Large intestine (tissue), 12 donors: ENCODE results near the gene KIF4A. TPM values are rescaled to one million over a fixed set of nuclear protein-coding genes. Genes with fewer than 3 reads are reported as not detected.
A peak's percentile ranks its signal among the peaks of the same experiment; 100 is the strongest.
"Not testable (repeated sequence)": the region's sequence is repeated elsewhere in the genome, so short reads cannot be mapped to it uniquely, and the experiment has no call there.

Experiments used
- DNase-seq, 2 donors: peaks; one replicate each; pipeline versions ENCODE4 v3.0.0 to v3.0.0-alpha.2; 2013
- H3K27ac ChIP-seq: one replicate; pipeline ENCODE4 v1.5.1; 2013; ENCODE audit warnings: low read length
- H3K27me3 ChIP-seq: 2 replicates; pipeline ENCODE4 v1.6.1; 2013; ENCODE audit warnings: low read length; ENCODE audit not compliant: control insufficient read depth, insufficient read depth
- H3K36me3 ChIP-seq: 2 replicates; pipeline ENCODE4 v1.6.1; 2013; ENCODE audit warnings: low read length; ENCODE audit not compliant: control insufficient read depth, insufficient read depth
- H3K4me1 ChIP-seq: one replicate; pipeline ENCODE4 v1.6.1; 2013; ENCODE audit warnings: low read length; ENCODE audit not compliant: control insufficient read depth, insufficient read depth
- H3K4me3 ChIP-seq: one replicate; pipeline ENCODE4 v1.5.1; 2013; ENCODE audit warnings: low read length
- H3K9me3 ChIP-seq: one replicate; pipeline ENCODE4 v1.6.1; 2013; ENCODE audit warnings: mild to moderate bottlenecking, low read depth, low read length, moderate library complexity; ENCODE audit not compliant: control insufficient read depth
- WGBS: methylation state at CpG from one replicate; pipeline ENCODE4 v1.1.5; 2013; ENCODE audit warnings: low lambda C conversion rate; ENCODE audit not compliant: insufficient coverage; 5-methylcytosine and 5-hydroxymethylcytosine counted together
- long read RNA-seq, 11 donors: transcript quantifications; one replicate each; lab custom pipeline, GENCODE V29; 2026
- polyA plus RNA-seq: library from polyadenylated mRNA; unstranded; fragments of 120-200 nt; gene quantifications from one replicate; pipeline ENCODE4 v1.2.1, GENCODE V29; 2013

The KIF4A gene
- polyA plus RNA-seq: 7.7 TPM
- long read RNA-seq, donor 1: 0 reads
- long read RNA-seq, donor 2: 0 reads
- long read RNA-seq, donor 3: 0 reads
- long read RNA-seq, donor 4: 0 reads
- long read RNA-seq, donor 5: 0 reads
- long read RNA-seq, donor 6, full-length matches to known transcripts: 1 of 1 reads
- long read RNA-seq, donor 6, partial matches to known transcripts: 0 of 1 reads
- long read RNA-seq, donor 6, other reads (novel, unspliced or antisense): 0 of 1 reads
- long read RNA-seq, donor 7: 0 reads
- long read RNA-seq, donor 8, full-length matches to known transcripts: 2 of 2 reads
- long read RNA-seq, donor 8, partial matches to known transcripts: 0 of 2 reads
- long read RNA-seq, donor 8, other reads (novel, unspliced or antisense): 0 of 2 reads
- long read RNA-seq, donor 9: 0 reads
- long read RNA-seq, donor 10, full-length matches to known transcripts: 1 of 1 reads
- long read RNA-seq, donor 10, partial matches to known transcripts: 0 of 1 reads
- long read RNA-seq, donor 10, other reads (novel, unspliced or antisense): 0 of 1 reads
- long read RNA-seq, donor 11, full-length matches to known transcripts: 1 of 1 reads
- long read RNA-seq, donor 11, partial matches to known transcripts: 0 of 1 reads
- long read RNA-seq, donor 11, other reads (novel, unspliced or antisense): 0 of 1 reads

- Histone ChIP-seq H3K4me1 (no peaks in the 10 kb centered on the region), H3K27me3 (no peaks in the 10 kb centered on the region), H3K9me3 (no peaks in the 10 kb centered on the region), H3K36me3 (peaks cover 15% of the 10 kb centered on the region), H3K4me3 (peak within 1 kb of the TSS; percentile 82), H3K27ac (peak within 1 kb of the TSS; percentile 45)
- DNase-seq: peak; percentile 86 to 88
- WGBS: no CpG with 5 or more reads among the region's 62 CpGs
These were observed at the start of gene KIF4A, which contains the start of gene PDZD11 for GRCh38 chrX:70289793-70290770. Gene KIF4A, plus strand, starts transcription at chrX:70290104. Its CDS starts 355 bp downstream, at chrX:70290459. Gene PDZD11, minus strand, starts transcription at chrX:70289927. Its CDS starts 586 bp downstream, at chrX:70289341.

GRCh38 chrX:70240751-70241150 is 49.2 kb upstream of the KIF4A start:
- Histone ChIP-seq H3K27ac (no peak overlapping the region), H3K4me1 (no peaks in the 10 kb centered on the region), H3K36me3 (no peaks in the 10 kb centered on the region), H3K9me3 (no peaks in the 10 kb centered on the region), H3K4me3 (no peak overlapping the region), H3K27me3 (no peaks in the 10 kb centered on the region)
- no peak for DNase-seq
- whole genome bisulfite sequencing: no CpG with 5 or more reads among the region's 1 CpG

- Histone ChIP-seq H3K27ac (no peak overlapping the region), H3K9me3 (no peaks in the 10 kb centered on the region), H3K4me1 (no peaks in the 10 kb centered on the region), H3K36me3 (no peaks in the 10 kb centered on the region), H3K27me3 (no peaks in the 10 kb centered on the region), H3K4me3 (no peak overlapping the region)
- 80% methylated on average over 1 of the region's 2 CpGs for WGBS
- no peak for DNase-seq
These were observed 48.4 kb upstream of the KIF4A start for GRCh38 chrX:70241501-70241900.

- H3K4me1 ChIP-seq, DNase-seq, H3K27me3 ChIP-seq, H3K27ac ChIP-seq, H3K4me3 ChIP-seq, H3K9me3 ChIP-seq, H3K36me3 ChIP-seq: not testable (repeated sequence)
- WGBS: no CpG with 5 or more reads among the region's 5 CpGs
These were observed 46.3 kb upstream of the KIF4A start for GRCh38 chrX:70243601-70244000.

- WGBS: 100% methylated on average over 1 of the region's 6 CpGs
- Histone ChIP-seq H3K36me3 (no peaks in the 10 kb centered on the region), H3K9me3 (no peaks in the 10 kb centered on the region), H3K27ac (no peak overlapping the region), H3K4me1 (no peaks in the 10 kb centered on the region), H3K27me3 (no peaks in the 10 kb centered on the region), H3K4me3 (no peak overlapping the region)
- no peak for DNase-seq
These were observed 45.0 kb upstream of the KIF4A start for GRCh38 chrX:70244881-70245280.

- no peak overlapping the region for H3K27ac ChIP-seq
- no peaks in the 10 kb centered on the region for H3K4me1 ChIP-seq
- no peaks in the 10 kb centered on the region for H3K9me3 ChIP-seq
- H3K4me3 ChIP-seq: no peak overlapping the region
- H3K27me3 ChIP-seq: no peaks in the 10 kb centered on the region
- H3K36me3 ChIP-seq: no peaks in the 10 kb centered on the region
- WGBS: no CpG with 5 or more reads among the region's 2 CpGs
- DNase-seq: no peak
These were observed 42.7 kb upstream of the KIF4A start for GRCh38 chrX:70247252-70247651.

- no peak overlapping the region for H3K27ac ChIP-seq
- no peak for DNase-seq
- H3K36me3 ChIP-seq: no peaks in the 10 kb centered on the region
- H3K9me3 ChIP-seq: no peaks in the 10 kb centered on the region
- no peaks in the 10 kb centered on the region for H3K27me3 ChIP-seq
- peaks cover 5% of the 10 kb centered on the region for H3K4me1 ChIP-seq
- no peak overlapping the region for H3K4me3 ChIP-seq
- WGBS: 100% methylated on average over 1 of the region's 2 CpGs
These were observed 37.4 kb upstream of the KIF4A start for GRCh38 chrX:70252491-70252890.

GRCh38 chrX:70253377-70254062 is 36.4 kb upstream of the KIF4A start:
- Histone ChIP-seq H3K36me3 (no peaks in the 10 kb centered on the region), H3K4me3 (no peak overlapping the region), H3K27me3 (no peaks in the 10 kb centered on the region), H3K9me3 (no peaks in the 10 kb centered on the region), H3K4me1 (peaks cover 5% of the 10 kb centered on the region), H3K27ac (no peak overlapping the region)
- no CpG with 5 or more reads among the region's 3 CpGs for WGBS
- no peak for DNase-seq

- Histone ChIP-seq H3K4me3 (no peak overlapping the region), H3K4me1 (peaks cover 5% of the 10 kb centered on the region), H3K27me3 (no peaks in the 10 kb centered on the region), H3K36me3 (no peaks in the 10 kb centered on the region), H3K27ac (peak overlapping the region; percentile 26), H3K9me3 (no peaks in the 10 kb centered on the region)
- peak in 1 of 2 donors; percentile 19 for DNase-seq
- no CpG with 5 or more reads among the region's 1 CpG for WGBS
These were observed 35.9 kb upstream of the KIF4A start for GRCh38 chrX:70254063-70254400.
